ENCODE data around the gene RAB9A. TPM values are rescaled to one million over a fixed set of nuclear protein-coding genes. Genes with fewer than 3 reads are reported as not detected.

Gene RAB9A
- total RNA-seq, 4 donors from 2014 or later, result 29.5 to 47.0 (median 36.0) TPM

DNA sequence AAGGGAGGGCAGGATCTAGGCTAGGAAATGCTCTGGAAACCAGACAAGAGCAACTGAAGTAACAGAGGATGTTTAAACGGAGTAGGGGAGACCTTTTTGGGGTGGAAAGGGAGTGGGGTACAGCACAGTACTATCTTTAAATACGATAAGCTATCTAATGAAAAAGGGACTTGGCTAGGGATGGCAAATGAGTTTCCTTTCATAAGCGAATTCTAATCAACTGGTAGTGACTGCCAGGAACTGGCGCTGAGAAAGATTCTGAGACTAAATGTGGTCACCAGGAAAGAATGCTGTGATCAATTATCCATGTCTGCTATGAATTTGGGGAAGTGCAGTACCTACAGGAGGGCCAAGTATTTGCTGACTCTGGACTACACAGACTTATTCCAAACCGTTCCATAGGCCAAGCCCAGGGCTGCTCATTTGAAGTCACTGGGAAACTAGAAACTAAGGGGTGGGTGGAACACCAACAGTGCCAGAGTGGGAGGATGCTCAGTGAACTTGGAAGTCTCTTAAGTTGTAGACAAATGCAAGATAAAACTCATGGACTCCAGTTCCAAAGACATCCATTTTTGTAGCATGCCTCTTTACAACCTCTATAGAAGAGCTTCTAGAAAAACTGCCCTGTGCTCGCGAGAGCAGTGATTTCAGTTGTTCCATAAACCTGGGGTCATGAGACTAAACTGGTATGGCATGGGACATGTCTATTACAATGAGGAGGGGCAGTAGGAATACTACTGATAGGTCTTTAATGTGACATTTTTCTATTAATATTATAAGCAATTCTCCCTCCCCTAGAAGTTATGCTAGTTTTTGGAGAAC, 43.5 kb downstream of the RAB9A start:
- no peaks in the 10 kb centered on the region for H3K9me3 ChIP-seq
- H3K27me3 ChIP-seq, result no peaks in the 10 kb centered on the region
- WGBS, 2 donors, result 69 to 80% methylated on average over 7 of the region's 7 CpGs
- no peak overlapping the region for H3K27ac ChIP-seq
- H3K4me1 ChIP-seq, result peaks cover 10 to 12% of the 10 kb centered on the region in 2 donors
- no peak for DNase-seq
- intact Hi-C loops (cut with DNase I), result no loop called here
- no peak for TF ChIP-seq POLR2A (IDR thresholded peaks at IDR 0.05)
- TF ChIP-seq, protein P1, sequence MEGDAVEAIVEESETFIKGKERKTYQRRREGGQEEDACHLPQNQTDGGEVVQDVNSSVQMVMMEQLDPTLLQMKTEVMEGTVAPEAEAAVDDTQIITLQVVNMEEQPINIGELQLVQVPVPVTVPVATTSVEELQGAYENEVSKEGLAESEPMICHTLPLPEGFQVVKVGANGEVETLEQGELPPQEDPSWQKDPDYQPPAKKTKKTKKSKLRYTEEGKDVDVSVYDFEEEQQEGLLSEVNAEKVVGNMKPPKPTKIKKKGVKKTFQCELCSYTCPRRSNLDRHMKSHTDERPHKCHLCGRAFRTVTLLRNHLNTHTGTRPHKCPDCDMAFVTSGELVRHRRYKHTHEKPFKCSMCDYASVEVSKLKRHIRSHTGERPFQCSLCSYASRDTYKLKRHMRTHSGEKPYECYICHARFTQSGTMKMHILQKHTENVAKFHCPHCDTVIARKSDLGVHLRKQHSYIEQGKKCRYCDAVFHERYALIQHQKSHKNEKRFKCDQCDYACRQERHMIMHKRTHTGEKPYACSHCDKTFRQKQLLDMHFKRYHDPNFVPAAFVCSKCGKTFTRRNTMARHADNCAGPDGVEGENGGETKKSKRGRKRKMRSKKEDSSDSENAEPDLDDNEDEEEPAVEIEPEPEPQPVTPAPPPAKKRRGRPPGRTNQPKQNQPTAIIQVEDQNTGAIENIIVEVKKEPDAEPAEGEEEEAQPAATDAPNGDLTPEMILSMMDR (IDR thresholded peaks at IDR 0.05), result no peak
- no peaks in the 10 kb centered on the region for H3K36me3 ChIP-seq
- H3K4me3 ChIP-seq (replicated peaks in 1 of 3), result no peak overlapping the region

DNA sequence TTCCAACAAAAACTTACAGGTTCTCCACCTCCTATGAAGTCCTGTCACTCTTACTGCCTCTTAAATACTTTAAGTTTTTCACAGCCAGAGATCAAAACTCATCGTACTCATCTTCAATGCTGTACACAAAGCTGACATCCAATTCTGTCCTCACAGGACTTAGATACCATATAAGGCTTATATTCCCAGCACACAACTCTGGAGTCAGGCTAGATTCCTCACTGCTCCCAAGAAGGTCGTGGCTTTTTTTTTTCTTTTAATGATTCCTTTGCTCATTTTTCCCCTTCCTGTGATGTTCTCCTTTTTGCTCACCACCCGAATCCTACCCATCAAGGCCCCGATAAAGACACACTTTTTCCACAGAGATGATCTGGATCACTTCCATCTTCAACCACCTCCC, 44.6 kb downstream of the RAB9A start:
- intact Hi-C loops (cut with DNase I), result no loop called here
- 30 to 34% methylated on average over 4 of the region's 4 CpGs for WGBS, 2 donors
- H3K36me3 ChIP-seq, result no peaks in the 10 kb centered on the region

DNA sequence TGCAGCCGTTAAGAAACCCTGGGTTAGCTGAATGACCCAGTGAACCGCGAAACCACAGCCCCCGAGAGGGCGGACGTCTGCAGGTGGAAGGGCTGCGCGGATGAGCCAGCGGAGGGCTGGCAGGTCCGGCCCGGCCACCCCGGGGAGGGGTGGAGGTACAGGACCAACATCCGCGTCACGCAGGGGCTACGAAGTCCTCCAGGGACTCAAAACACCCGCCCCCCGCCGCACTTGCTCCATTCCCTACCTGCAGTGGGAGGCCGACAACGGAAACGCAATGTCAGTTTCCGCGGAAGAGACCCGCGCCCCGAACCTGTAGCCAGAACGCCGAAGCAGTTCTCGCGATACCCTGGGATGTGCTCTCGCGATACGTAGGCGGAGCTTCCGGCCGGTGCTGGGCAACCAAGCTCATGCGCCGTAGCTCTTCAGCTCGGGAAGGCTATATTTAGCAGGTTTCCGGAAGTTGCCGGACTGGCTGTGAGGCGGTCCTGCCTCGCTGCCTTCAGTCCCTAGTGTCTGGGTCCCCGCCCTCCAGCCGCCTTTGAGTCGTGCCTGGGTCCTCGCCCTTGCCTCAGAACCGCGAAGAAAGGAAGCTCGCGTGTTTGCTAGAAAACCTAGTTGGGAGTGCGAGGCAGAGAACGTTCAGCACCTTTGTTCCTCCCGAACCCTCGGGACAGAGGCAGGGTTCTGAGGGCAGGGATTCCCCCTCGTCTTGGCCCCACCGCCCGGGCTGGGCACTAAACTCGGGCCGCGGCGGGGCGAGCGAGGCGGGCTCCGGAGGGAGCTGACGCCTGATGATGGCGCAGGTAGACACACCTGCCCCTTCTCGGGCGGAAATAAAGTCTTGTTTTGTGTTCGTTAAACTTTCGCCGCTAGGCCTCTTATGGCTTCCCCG, 45.6 kb downstream of the RAB9A start, which contains the start of the genes OFD1 and TRAPPC2:
Gene OFD1, plus strand, starts transcription at position 471 of the 895 bp plus-strand sequence. Its CDS starts 324 bp downstream, at position 795.
Gene TRAPPC2, minus strand, starts transcription at position 343 of the 895 bp plus-strand sequence. CDS start 14,657 bp downstream, outside the sequence.
- Histone ChIP-seq H3K9me3 (no peaks in the 10 kb centered on the region), H3K4me1 (peaks cover 10 to 12% of the 10 kb centered on the region in 2 donors), H3K27me3 (no peaks in the 10 kb centered on the region), H3K27ac (peak within 1 kb of the TSS; percentile 80 to 88 (median 85)), H3K36me3 (no peaks in the 10 kb centered on the region), H3K4me3 (replicated peaks in 1 of 3) (peak within 1 kb of the TSS; percentile 53 to 82 (median 71))
- TF ChIP-seq POLR2A (IDR thresholded peaks at IDR 0.05), result peak; percentile 69 to 97
- TF ChIP-seq, protein P1 (IDR thresholded peaks at IDR 0.05), result no peak
- intact Hi-C loops (cut with DNase I), result no loop called here
- DNase-seq, result peak; percentile 90 to 92
- 0 to 2% methylated on average over 4 to 10 of the region's 75 CpGs for WGBS, 2 donors

More for the DNA sequence above, 44.6 kb downstream of the RAB9A start:
- H3K4me3 ChIP-seq (replicated peaks in 1 of 3), result peak overlapping the region in 1 of 3 donors; percentile 82
- no peaks in the 10 kb centered on the region for H3K9me3 ChIP-seq
- H3K27ac ChIP-seq, result peak overlapping the region; percentile 80 to 88 (median 85)
- H3K4me1 ChIP-seq, result peaks cover 10 to 12% of the 10 kb centered on the region in 2 donors
- no peak for DNase-seq
- no peaks in the 10 kb centered on the region for H3K27me3 ChIP-seq
- no peak for TF ChIP-seq POLR2A (IDR thresholded peaks at IDR 0.05)
- TF ChIP-seq, protein P1 (IDR thresholded peaks at IDR 0.05), result no peak

DNA sequence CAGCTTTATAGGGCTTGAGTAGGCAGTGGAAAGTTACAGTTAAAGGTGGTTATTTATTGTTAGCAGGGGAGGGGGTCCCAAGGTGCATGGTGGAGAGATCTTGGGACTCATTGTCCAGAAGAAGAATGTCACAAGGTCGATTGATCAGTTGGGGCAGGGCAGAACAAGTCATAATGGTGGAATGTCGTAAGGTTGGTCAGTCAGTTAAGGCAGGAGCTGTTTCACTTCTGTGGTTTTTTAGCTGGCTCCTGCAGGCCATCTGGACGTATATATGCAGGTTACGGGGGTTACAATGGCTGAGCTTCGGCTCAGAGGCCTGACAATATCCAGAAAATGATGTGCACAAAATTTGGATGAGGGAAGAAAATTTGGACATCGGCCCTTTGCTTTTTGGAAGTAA, 52.8 kb downstream of the RAB9A start:
- no peak for TF ChIP-seq POLR2A (IDR thresholded peaks at IDR 0.05)
- TF ChIP-seq, protein P1 (IDR thresholded peaks at IDR 0.05), result no peak
- no peak for DNase-seq
- WGBS, 2 donors, result 87 to 90% methylated on average over 6 of the region's 6 CpGs
- H3K4me3 ChIP-seq (replicated peaks in 1 of 3), result no peak overlapping the region
- intact Hi-C loops (cut with DNase I), result no loop called here
- H3K27ac ChIP-seq, result no peak overlapping the region
- H3K4me1 ChIP-seq, result no peaks in the 10 kb centered on the region
- H3K9me3 ChIP-seq, result no peaks in the 10 kb centered on the region
- peaks cover 6 to 10% of the 10 kb centered on the region in 2 donors for H3K36me3 ChIP-seq
- no peaks in the 10 kb centered on the region for H3K27me3 ChIP-seq

All from thyroid gland (tissue), 4 donors.